ENCODE data around the gene HCN4.

DNA sequence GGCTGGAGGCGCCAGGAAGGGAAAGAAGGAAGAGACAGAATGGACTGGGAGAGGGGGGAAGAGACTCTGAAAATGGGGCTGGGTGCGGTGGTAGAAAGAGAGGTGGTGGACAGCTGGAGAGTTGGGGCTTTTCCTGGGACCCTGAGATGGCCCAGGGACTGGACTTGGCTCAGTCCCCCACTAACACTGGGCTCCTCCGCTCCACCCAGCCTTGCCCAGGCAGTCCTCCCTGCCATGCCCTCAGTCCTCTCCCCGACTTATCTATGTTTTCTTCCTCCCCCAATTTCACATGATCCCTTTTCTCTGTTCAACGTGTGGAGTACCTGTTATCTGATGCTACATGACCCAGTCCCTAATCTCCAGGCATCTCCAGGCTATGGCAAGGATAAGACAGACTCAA is 6.3 kb upstream of the HCN4 start:
- TF ChIP-seq, protein P1, sequence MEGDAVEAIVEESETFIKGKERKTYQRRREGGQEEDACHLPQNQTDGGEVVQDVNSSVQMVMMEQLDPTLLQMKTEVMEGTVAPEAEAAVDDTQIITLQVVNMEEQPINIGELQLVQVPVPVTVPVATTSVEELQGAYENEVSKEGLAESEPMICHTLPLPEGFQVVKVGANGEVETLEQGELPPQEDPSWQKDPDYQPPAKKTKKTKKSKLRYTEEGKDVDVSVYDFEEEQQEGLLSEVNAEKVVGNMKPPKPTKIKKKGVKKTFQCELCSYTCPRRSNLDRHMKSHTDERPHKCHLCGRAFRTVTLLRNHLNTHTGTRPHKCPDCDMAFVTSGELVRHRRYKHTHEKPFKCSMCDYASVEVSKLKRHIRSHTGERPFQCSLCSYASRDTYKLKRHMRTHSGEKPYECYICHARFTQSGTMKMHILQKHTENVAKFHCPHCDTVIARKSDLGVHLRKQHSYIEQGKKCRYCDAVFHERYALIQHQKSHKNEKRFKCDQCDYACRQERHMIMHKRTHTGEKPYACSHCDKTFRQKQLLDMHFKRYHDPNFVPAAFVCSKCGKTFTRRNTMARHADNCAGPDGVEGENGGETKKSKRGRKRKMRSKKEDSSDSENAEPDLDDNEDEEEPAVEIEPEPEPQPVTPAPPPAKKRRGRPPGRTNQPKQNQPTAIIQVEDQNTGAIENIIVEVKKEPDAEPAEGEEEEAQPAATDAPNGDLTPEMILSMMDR (IDR thresholded peaks at IDR 0.05; ENCODE audit: low read depth, low read length) = no peak
- TF ChIP-seq EZH2phosphoT487 (IDR thresholded peaks at IDR 0.05; ENCODE audit: low read depth) = no peak

Data from OCI-LY3 (cell line).